Mesodermal cell (in vitro differentiated cells): ENCODE measurements around the gene PIP4K2C.
"Not testable (repeated sequence)": the region's sequence is repeated elsewhere in the genome, so short reads cannot be mapped to it uniquely, and the experiment has no call there.

ENCODE experiments used
- H3K27ac ChIP-seq: 2 replicates; pipeline ENCODE4 v1.7.0; 2013; ENCODE audit warnings: mild to moderate bottlenecking, low read depth, low read length, moderate library complexity; ENCODE audit not compliant: severe bottlenecking
- H3K36me3 ChIP-seq: 2 replicates; pipeline ENCODE4 v1.7.1; 2013; ENCODE audit warnings: mild to moderate bottlenecking, low read length, moderate library complexity; ENCODE audit not compliant: control insufficient read depth, insufficient read depth
- H3K4me1 ChIP-seq: one replicate; pipeline ENCODE4 v1.7.1; 2013; ENCODE audit warnings: mild to moderate bottlenecking, low read length; ENCODE audit not compliant: insufficient read depth, control insufficient read depth, poor library complexity, severe bottlenecking
- H3K4me3 ChIP-seq: 2 replicates; pipeline ENCODE4 v1.7.0; 2013; ENCODE audit warnings: low read length, control low read depth, mild to moderate bottlenecking; ENCODE audit not compliant: insufficient read depth, poor library complexity, severe bottlenecking; ENCODE audit errors: extremely low read depth
- H3K9me3 ChIP-seq: 2 replicates; pipeline ENCODE4 v1.7.1; 2013; ENCODE audit warnings: mild to moderate bottlenecking, low read length, moderate library complexity; ENCODE audit not compliant: control insufficient read depth
- WGBS, 2 experiments: methylation state at CpG; one replicate each; pipeline ENCODE4 v1.1.5; 2013; ENCODE audit warnings: missing lambda C conversion rate in 2 of 2; ENCODE audit not compliant: insufficient coverage in 2 of 2; 5-methylcytosine and 5-hydroxymethylcytosine counted together

Gene PIP4K2C

DNA sequence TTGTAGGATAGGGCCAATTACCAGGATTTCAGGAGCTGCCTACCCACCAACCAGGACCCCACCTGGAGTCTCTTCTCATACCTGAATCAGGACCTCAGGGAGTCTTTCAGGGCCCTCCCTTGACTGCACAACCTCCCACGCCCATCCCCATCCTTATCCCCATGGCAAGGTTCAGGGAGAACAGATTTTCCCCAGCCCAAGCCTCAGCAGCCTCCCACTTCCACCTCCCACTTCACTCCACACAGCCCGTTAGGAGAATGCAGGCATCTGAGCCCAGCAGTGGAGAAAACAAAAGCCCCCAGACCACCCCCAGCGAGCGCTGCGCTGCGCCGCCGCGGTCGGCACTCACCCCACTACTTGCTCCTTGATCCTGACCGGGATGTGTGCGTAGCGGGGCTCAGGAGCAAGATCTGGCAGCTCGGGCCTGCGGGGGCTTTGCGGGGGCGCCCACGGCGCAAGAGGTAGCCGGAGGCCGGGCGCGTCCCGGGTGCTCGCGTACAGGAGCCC is 40.6 kb downstream of the PIP4K2C start:
- H3K27ac ChIP-seq, result no peak overlapping the region
- peak overlapping the region; percentile 53 for H3K4me3 ChIP-seq
- 0 to 3% methylated on average over 3 to 26 of the region's 26 CpGs for WGBS, 2 experiments

DNA sequence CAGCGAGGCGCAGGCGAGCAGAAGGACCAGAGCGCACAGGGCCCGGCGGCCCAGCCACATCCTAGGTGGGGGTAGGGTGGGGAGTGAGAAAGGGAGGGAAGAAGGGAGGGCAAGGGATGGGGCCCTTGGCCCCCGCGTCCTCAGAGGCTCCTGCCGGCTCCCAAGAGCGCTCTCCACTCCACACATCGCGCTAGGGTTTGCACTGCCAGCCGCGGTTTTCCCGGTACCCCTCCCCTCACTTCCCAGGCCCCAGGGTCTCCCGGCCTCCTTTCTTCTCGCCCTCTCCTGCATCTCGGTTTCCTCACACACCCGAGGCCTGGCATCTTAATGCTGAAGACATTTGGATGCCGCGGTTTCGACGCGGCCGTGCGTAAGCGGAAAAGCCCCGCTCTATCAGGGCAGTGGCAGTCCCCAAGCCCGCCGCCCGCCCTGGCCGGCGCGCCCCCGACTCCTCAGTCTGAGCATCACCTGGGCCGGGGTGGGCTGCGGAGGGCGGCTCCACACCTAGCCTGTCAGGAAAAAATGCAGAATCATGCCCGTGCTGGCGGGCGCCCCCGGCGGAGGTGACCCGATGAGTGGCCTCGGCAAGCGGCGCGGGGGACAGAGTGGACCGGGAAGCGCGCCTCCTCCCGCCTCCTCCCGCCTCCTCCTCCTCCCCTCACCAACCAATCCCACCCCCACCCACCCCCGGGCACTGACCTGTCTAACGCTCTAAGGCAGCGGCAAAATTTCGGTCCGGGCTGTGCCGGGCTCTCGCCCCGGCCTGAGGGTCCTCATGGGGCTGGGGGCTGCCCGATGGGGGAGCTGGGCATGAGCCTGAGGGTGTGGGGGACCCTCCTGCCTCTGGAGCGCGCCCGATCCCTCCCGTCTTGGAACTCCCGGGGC is 41.3 kb downstream of the PIP4K2C start:
- H3K36me3 ChIP-seq, result no peaks in the 10 kb centered on the region
- peaks cover 10% of the 10 kb centered on the region for H3K4me1 ChIP-seq
- no peaks in the 10 kb centered on the region for H3K9me3 ChIP-seq
- peak overlapping the region; percentile 53 for H3K4me3 ChIP-seq
- no peak overlapping the region for H3K27ac ChIP-seq
- WGBS, 2 experiments, result 0 to 1% methylated on average over 42 to 45 of the region's 67 CpGs

More for the DNA sequence above, 40.6 kb downstream of the PIP4K2C start:
- H3K9me3 ChIP-seq, result no peaks in the 10 kb centered on the region
- H3K4me1 ChIP-seq, result peaks cover 10% of the 10 kb centered on the region
- H3K36me3 ChIP-seq, result no peaks in the 10 kb centered on the region

DNA sequence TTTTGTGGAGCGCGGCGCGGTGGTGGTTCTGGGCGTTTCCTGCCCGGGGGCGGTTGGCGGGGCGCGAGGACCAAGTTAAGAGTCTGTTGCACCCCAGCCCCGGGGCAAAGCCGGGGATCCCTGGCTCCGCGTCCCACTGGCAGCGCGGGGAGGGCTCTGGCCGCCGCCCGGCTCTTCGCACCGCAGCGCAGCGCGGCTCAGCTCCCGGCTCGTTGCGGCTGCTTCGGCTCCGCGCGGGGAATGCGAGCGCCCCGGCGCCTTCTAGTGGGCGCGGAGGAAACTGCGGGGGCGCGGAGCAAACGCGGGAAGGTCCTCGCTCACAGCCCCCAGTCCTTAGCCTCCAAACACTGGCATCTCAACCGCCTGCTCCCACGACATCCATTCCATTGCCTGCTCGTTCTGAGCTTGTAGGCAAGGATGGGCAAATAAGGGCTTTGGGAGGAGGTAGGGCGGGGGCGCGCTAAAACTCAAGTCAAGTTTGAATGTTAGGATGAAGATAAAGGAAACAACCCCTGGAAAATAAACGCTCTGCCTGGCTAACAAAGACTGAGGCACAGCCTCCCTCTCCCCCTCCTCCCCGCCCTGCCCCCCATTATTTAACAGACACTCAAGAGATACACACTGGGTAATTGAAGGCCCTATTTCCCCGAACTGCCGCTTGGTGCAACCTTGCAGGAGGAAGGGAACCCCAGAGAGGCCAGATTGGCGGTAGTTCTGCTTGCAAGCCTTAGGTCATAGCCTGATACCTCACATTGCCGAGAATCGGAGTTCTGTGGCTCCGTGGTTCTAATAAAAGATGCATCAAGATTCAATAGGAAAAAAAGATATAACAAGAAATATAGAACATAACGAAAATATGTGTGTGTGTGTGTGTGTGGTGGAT is 42.2 kb downstream of the PIP4K2C start, which contains the start of gene B4GALNT1:
Gene B4GALNT1, minus strand, starts transcription at position 244 of the 883 bp plus-strand sequence. CDS start 1,069 bp downstream, outside the sequence.
- 2 to 3% methylated on average over 34 to 47 of the region's 58 CpGs for WGBS, 2 experiments
- Histone ChIP-seq H3K27ac (no peak within 1 kb of the TSS), H3K9me3 (no peaks in the 10 kb centered on the region), H3K36me3 (no peaks in the 10 kb centered on the region), H3K4me1 (peaks cover 10% of the 10 kb centered on the region), H3K4me3 (peak within 1 kb of the TSS; percentile 53)

DNA sequence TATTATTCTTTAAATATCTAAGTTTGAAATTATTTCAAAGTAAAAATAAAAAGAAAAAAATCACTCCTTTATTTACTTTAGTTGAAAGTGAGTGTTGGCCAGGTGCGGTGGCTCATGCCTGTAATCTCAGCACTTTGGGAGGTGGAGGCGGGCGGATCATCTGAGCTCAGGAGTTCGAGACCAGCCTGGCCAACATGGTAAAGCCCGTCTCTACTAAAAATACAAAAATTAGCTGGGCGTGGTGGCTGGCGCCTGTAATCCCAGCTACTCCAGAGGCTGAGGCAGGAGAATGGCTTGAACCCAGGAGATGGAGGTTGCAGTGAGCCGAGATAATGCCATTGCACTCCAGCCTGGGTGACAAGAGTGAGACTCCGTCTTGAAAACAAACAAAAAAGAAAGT is 45.7 kb downstream of the PIP4K2C start:
- 83 to 90% methylated on average over 4 to 7 of the region's 9 CpGs for WGBS, 2 experiments
- not testable (repeated sequence) for H3K27ac ChIP-seq, H3K36me3 ChIP-seq, H3K4me3 ChIP-seq, H3K4me1 ChIP-seq, H3K9me3 ChIP-seq

DNA sequence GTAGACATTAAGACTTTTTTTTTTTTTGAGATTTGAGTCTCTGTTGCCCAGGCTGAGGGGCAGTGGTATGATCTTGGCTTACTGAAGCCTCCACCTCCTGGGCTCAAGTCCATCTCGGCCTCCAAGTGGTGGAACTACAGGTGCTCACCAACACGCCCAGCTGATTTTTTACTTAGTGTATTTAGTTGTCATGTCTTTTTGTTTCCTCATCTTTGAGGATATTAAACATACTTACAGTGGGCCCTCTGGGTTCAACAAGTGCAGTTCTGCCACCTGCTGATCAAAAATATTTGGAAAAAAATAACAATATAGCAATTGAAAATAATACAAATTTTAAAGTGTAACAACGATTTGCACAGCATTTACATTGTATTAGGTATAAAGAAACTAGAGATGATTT is 46.4 kb downstream of the PIP4K2C start:
- no CpG with 5 or more reads among the region's 3 CpGs for WGBS, 2 experiments
- Histone ChIP-seq H3K27ac (no peak overlapping the region), H3K9me3 (no peaks in the 10 kb centered on the region), H3K4me1 (peaks cover 1% of the 10 kb centered on the region), H3K36me3 (no peaks in the 10 kb centered on the region), H3K4me3 (no peak overlapping the region)

DNA sequence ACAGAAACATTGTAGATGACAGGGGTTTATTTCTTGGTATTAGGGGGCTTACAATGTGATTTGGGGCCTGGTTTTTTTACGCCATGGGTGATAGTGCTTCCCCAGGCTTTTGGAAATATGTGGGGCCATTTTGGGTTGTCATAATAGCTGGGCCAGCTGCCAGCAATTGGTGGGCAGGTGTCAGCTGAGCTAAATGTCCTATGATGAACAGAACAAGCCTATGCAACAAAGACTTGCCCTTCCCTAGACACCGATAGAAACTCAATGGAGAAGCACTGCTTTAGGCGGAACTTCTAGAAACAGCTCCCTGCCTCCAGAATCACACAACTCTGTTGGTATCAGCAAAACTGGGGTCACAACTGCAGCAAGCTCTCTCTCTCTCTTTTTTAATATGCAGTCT is 47.1 kb downstream of the PIP4K2C start:
- H3K27ac ChIP-seq, result no peak overlapping the region
- no peaks in the 10 kb centered on the region for H3K4me1 ChIP-seq
- no peaks in the 10 kb centered on the region for H3K36me3 ChIP-seq
- 73 to 100% methylated on average over 2 to 3 of the region's 3 CpGs for WGBS, 2 experiments
- no peak overlapping the region for H3K4me3 ChIP-seq
- H3K9me3 ChIP-seq, result no peaks in the 10 kb centered on the region

DNA sequence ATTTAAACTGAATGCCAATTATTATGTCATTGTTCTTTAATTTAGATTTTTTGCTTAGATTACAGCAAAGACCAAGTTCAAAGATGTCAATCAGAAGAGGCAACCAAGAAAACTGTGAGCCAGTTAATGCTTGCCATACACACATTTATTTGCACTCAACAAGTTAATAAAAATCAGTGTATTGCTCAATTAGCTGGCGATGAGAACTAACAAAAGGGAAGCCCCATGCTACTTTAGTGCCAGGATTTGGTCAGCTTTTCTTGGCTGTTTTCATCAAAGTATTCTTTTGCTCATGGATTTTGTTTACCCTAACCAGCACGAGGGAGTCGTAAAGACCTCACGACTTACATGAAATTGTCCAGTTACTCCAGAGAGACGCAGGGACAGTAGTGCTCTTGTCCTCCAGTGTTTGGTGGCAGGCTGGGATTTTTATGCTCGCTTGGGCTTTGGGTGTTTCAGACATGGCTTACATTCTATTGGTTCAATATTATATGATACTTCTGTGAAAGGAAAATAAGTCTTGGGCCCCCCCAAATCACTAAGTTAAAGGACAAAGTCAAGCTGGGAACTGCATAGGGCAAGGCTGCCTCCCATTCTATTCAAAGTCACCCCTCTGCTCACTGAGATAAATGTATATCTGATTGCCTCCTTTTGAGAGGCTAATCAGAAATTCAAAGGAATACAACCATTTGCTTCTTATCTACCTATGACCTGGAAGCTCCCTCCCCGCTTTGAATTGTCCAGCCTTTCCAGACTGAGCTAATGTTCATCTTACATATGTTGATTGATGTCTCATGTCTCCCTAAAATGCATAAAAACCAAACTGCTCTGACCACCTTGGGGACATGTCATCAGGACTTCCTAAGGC is 49.4 kb downstream of the PIP4K2C start:
- peaks cover 9% of the 10 kb centered on the region for H3K9me3 ChIP-seq
- H3K4me3 ChIP-seq, result no peak overlapping the region
- WGBS, 2 experiments, result 79 to 84% methylated on average over 4 to 7 of the region's 7 CpGs
- no peaks in the 10 kb centered on the region for H3K36me3 ChIP-seq
- H3K4me1 ChIP-seq, result no peaks in the 10 kb centered on the region
- H3K27ac ChIP-seq, result no peak overlapping the region

DNA sequence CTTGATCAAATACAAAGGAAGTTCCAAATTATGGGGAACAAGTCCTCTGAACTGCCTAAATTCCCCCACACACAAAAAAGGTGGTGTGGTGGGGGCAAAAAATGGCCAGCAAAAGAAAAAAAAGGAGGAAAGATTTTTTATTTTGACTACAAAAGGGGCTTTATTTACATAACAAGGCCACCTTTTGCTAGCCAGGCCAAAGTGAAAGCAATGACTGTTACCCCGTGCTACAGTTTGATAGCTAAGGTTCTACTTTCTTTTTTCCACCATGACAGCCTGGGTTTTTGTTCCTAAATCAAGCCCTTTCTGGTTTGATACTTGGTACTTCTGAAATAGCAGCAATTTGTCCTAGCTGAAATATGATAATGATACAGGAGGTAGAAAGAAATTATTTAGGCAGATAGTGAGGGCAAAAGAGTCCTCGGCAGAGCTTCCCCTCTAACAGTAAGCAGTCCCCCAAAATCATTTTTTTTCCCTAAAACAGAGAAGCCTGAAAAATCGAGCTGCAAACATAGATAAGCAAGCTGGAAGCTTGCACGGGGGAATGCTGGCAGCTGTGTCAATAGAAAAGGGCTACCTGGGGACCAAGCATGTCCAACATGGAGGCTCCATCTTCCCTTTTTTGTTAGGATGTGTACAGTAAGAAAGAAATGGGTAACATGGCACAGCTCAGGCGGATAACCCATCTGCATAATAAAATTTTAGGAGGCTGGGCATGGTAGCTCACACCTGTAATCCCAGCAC is 50.9 kb downstream of the PIP4K2C start:
- Histone ChIP-seq H3K9me3 (peaks cover 9% of the 10 kb centered on the region), H3K36me3 (no peaks in the 10 kb centered on the region), H3K4me3 (no peak overlapping the region), H3K4me1 (no peaks in the 10 kb centered on the region), H3K27ac (no peak overlapping the region)
- 30 to 55% methylated on average over 2 to 4 of the region's 5 CpGs for WGBS, 2 experiments

DNA sequence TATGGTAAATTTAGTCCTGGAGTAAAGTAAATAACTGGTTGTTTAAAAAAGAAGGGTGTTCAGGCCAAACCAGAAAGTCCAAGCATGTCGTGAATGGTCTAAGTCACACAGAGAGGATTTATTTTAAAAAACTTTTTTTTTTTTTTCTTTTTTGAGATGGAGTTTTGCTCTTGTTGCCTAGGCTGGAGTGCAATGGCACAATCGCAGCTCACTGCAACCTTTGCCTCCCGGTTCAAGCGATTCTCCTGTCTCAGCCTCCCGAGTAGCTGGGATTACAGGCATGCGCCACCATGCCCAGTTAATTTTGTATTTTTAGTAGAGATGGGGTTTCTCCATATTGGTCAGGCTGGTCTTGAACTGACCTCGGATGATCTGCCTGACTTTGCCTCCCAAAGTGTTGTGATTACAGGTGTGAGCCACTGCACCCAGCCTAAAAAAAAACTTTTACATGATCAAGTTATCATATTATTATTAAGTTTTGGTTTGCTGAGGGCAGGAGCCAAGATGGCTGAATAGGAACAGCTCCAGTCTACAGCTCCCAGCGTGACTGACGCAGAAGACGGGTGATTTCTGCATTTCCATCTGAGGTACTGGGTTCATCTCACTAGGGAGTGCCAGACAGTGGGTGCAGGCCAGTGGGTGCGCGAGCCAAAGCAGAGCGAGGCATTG is 55.1 kb downstream of the PIP4K2C start:
- WGBS, 2 experiments, result 47 to 64% methylated on average over 3 to 8 of the region's 13 CpGs
- not testable (repeated sequence) for H3K9me3 ChIP-seq, H3K4me3 ChIP-seq, H3K27ac ChIP-seq, H3K36me3 ChIP-seq, H3K4me1 ChIP-seq
